Activated CD8-positive, alpha-beta memory T cell treated with anti-CD3 and anti-CD28 coated beads, Interleukin-2, amount 50 U/mL, for 48 hours (primary cell): Measurements from ENCODE around the gene RFC1.
"Not testable (repeated sequence)": the region's sequence is repeated elsewhere in the genome, so short reads cannot be mapped to it uniquely, and the experiment has no call there.

Experiments used
- DNase-seq: peaks from one replicate; pipeline ENCODE4 v3.0.0-alpha.2; 2020

Gene RFC1, protein sequence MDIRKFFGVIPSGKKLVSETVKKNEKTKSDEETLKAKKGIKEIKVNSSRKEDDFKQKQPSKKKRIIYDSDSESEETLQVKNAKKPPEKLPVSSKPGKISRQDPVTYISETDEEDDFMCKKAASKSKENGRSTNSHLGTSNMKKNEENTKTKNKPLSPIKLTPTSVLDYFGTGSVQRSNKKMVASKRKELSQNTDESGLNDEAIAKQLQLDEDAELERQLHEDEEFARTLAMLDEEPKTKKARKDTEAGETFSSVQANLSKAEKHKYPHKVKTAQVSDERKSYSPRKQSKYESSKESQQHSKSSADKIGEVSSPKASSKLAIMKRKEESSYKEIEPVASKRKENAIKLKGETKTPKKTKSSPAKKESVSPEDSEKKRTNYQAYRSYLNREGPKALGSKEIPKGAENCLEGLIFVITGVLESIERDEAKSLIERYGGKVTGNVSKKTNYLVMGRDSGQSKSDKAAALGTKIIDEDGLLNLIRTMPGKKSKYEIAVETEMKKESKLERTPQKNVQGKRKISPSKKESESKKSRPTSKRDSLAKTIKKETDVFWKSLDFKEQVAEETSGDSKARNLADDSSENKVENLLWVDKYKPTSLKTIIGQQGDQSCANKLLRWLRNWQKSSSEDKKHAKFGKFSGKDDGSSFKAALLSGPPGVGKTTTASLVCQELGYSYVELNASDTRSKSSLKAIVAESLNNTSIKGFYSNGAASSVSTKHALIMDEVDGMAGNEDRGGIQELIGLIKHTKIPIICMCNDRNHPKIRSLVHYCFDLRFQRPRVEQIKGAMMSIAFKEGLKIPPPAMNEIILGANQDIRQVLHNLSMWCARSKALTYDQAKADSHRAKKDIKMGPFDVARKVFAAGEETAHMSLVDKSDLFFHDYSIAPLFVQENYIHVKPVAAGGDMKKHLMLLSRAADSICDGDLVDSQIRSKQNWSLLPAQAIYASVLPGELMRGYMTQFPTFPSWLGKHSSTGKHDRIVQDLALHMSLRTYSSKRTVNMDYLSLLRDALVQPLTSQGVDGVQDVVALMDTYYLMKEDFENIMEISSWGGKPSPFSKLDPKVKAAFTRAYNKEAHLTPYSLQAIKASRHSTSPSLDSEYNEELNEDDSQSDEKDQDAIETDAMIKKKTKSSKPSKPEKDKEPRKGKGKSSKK

GRCh38 chr4:39365830-39366771 lies at the start of gene RFC1:
Gene RFC1, minus strand, starts transcription at chr4:39366362. Its CDS starts 121 bp downstream, at chr4:39366241.
- DNase-seq = peak; percentile 99

DNA sequence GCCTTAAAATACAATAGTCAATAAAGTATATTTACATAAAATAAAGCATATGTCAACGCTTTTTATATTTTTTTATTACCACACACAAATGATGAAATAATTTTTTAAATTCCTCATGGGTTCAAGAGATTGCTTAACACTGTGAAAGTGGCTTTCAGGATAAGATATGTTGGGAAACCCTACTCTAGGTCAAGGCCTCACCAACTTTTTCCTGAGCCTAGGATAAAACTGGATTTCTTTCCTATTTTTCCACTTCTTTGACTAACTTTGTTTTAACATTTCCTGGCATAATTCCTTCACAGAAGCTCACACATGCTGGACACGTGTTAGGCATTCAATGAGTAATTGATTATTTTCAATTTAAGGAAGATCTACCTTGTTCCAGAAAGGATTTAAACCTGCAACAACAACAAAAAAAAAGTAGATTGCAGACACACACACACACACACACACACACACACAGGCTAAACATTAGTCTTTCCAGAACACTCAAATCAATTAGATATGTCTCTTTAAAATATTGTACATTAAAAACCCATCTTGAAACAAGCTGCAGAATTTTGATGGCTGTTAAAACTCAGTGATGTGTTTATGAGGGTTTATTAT lies 49.6 kb upstream of the RFC1 start:
- no peak for DNase-seq

DNA sequence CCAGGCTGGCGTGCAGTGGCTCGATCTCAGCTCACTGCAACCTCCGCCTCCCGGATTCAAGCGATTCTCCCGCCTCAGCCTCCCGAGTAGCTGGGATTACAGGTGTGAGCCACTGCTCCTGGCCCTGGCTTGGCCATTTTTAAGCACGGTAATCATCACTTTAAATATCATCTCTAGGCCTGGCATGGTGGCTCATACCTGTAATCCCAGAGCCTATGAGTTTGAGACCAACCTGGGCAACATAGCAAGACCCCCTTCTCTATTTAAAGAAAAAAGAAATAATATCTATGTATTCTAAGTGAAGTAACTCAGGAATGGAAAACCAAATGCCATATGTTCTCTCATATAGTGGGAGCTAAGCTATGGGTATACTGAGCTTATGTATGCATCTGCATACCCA lies 45.4 kb upstream of the RFC1 start:
- not testable (repeated sequence) for DNase-seq

DNA sequence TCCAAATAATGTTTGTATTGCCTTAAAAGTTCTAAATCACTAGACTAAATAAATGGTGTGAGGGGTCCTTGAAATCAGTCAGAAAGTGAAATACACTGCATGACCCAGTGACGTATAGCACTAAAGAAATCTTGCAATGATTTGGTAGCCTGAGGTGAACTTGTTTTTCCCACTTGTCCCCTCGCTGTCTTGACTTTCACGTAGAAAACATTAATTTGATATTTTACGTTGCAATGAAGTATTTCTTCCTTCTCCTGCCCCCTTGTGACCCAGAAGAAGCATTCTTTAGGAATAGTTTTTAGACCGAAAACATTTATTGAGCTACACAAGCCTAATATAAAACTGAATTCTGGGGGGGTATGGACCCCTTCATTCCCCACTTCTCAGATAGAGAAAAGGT lies 44.3 kb upstream of the RFC1 start:
- no peak for DNase-seq

- no peak for DNase-seq
Observed at GRCh38 chr4:39407584-39407885, 41.4 kb upstream of the RFC1 start.

- no peak for DNase-seq
Observed at GRCh38 chr4:39406763-39407583, 40.8 kb upstream of the RFC1 start, which contains the start of gene KLB. Gene KLB, plus strand, starts transcription at chr4:39406930. Its CDS starts 20 bp downstream, at chr4:39406950.

GRCh38 chr4:39401640-39402039 lies 35.5 kb upstream of the RFC1 start:
- not testable (repeated sequence) for DNase-seq

DNA sequence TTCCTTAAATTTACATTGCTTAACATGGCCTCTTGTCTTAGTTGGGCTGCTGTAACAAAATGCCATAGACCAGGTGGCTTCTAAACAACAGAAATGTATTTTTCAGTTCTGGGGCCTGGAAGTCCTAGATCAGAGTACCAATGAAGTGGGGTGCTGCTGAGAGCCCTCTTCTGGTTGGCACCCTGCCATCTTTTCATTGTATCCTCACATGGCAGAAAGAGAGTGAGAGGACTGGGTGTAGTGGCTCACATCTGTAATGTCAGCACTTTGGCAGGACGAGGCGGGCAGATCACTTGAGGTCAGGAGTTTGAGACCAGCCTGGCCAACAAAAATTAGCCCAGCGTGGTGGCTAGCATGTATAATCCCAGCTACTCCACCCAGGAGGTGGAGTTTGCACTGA lies 28.5 kb upstream of the RFC1 start:
- DNase-seq = no peak

GRCh38 chr4:39390603-39391002 lies 24.4 kb upstream of the RFC1 start:
- DNase-seq = no peak

- no peak for DNase-seq
Observed at GRCh38 chr4:39384563-39384962, 18.4 kb upstream of the RFC1 start.

DNA sequence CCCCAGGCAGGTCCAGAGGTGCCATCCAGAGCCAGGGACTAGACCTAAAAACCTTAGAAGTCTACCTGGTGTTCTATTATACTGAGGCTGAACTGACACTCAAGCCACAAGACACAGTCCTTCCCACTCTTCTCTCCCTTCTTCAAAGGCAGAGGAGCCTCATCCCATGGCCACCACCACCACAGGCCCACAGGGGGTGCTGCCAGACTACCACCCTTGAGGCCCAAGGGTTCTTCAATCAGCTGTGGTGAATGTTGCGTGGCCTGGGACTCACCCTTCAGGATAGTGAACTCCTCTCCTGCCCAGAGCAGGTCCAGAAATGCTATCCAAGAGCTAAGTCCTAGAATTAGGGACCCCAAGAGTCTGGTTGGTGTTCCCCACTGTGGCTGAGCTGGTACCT lies 17.5 kb upstream of the RFC1 start:
- no peak for DNase-seq

DNA sequence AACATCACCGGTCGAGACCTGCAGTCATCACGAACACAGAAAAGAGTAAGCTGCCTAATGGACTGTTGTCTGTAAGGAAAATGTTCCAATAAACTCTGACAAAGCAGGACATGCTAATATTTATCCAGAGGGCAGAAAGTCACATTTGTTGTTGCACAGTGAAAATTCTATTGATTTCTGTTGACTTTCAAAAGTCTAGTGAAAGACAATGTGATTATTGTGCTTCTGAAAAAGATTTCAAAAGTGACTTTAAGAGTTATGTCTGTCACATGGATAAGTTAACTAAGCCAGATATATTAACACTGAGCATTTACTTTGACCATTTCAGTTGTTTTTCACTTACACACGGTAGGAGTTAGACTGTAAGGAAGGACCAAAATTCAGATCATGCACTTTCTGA lies 9.3 kb upstream of the RFC1 start:
- no peak for DNase-seq

DNA sequence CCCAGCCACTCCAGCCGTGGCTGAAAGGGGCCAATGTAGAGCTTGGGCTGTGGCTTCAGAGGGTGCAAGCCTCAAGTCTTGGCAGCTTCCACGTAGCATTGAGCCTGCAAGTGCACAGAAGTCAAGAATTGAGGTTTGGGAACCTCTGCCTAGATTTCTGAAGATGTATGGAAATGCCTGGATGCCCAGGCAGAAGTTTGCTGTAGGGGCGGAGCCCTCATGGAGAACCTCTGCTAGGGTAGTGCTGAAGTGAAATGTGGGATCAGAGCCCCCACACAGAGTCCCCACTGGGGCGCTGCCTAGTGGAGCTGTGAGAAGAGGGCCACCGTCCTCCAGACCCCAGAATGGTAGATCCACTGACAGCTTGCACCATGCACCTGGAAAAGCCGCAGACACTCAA lies 5.0 kb upstream of the RFC1 start:
- DNase-seq = not testable (repeated sequence)

DNA sequence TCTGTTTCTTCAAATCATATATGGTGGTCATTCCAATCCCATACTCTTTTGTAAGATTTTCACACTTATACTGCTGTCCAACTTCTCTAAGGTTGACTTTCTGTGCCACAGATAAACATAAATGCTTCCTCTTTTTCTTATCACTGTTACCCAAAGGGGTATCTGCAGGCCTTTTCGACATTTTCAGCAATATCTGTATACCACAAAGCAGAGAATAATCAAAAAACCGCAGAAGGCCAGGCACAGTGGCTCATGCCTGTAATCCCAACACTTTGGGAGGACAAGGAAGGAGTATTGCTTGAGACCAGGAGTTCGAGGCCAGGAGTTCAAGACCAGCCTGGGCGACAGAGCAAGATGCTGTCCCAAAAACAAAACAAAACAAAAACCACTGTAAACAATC lies 3.1 kb upstream of the RFC1 start:
- DNase-seq = no peak

- DNase-seq = no peak
Observed at GRCh38 chr4:39367166-39367565, 1.0 kb upstream of the RFC1 start.

DNA sequence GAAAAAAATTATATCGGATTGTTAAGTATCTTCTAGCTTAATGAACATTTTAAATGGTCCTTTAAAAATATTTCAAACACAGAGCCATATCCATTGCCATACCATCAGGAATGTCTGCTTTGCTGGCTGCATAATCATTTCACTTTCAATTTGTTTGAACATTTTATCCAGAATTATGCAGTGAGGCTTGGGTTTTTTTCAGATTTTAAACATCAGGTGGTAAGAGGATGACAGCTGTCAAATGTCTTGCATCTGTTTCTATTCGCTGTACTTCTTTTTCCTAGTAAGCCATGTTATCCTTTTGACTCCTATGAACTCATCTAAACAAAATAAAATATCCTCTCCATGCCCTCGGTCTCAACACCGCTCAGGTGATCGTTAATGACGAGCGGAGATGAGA lies 802 bp downstream of the RFC1 start:
- DNase-seq = no peak

DNA sequence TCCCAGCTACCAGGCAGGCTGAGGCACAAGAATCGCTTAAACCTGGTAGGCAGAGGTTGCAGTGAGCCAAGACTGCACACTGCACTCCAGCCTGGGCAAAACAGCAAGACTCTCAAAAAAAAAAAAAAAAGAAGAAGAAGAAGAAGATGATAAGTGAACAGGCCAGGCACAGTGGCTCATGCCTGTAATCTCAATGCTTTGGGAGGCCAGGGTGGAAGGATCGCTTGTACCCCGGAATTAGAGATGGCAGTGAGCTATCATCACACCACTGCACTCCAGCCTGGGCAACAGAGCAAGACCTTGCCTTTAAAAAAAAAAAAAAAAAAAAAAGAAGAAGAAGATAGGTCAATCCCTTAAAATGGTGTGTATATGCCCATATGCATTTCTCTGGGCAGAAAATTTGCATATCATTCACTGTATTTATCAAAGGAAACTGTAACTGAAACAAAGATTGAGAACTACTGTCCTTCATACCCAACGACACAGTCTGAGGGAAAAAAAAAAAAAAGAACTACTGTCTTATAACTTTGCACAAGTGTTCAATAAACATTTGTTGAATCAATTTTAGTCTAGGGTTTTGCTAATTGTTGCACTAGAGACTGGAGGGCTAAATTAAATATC lies 2.3 kb downstream of the RFC1 start:
- no peak for DNase-seq

- no peak for DNase-seq
Observed at GRCh38 chr4:39362827-39363226, 3.3 kb downstream of the RFC1 start.

- DNase-seq = not testable (repeated sequence)
Observed at GRCh38 chr4:39360611-39361010, 5.6 kb downstream of the RFC1 start.

- DNase-seq = no peak
Observed at GRCh38 chr4:39357002-39357401, 9.2 kb downstream of the RFC1 start.

DNA sequence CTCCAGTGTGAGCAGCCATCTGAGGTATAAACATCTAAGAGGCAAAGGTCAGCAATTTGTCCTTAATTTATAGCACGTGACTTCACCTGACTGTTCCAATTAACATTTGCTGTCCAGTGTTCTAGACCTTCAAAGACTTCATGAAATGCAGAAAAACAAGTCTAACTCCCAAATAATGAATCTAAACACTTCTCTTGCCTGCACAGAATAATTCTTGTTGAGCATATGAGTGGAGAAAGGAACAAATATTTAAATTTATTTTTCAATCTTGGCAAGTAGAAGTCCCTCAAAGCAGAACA lies 12.0 kb downstream of the RFC1 start:
- no peak for DNase-seq
